Measurements from ENCODE around the gene ZNF438. TPM values are rescaled to one million over a fixed set of nuclear protein-coding genes. Genes with fewer than 3 reads are reported as not detected.

The ZNF438 gene
- total RNA-seq (2014; rRNA removed; shearing (Covaris generic); ENCODE audit: low replicate concordance), result 2.1 and 2.6 TPM in 2 replicates

GRCh38 chr10:31031558-31032257 lies at the start of gene ZNF438:
ZNF438 (minus strand) TSS chr10:31031865; CDS start chr10:30877034, 154,831 bp downstream.
- DNase-seq (ENCODE audit: low read depth), result peak; percentile 96
- in situ Hi-C loops (cut with HindIII; ENCODE audit: low pct_unique_long_range_greater_than_20kb, low sequenced_read_pairs), result no loop called here

GRCh38 chr10:31076610-31076988 lies 44.9 kb upstream of the ZNF438 start:
- DNase-seq (ENCODE audit: low read depth), result no peak

GRCh38 chr10:31075881-31076609 lies 44.4 kb upstream of the ZNF438 start:
- in situ Hi-C loops (cut with HindIII; ENCODE audit: low pct_unique_long_range_greater_than_20kb, low sequenced_read_pairs), result no loop called here
- no peak for DNase-seq (ENCODE audit: low read depth)

More at GRCh38 chr10:31076610-31076988, 44.9 kb upstream of the ZNF438 start:
- in situ Hi-C loops (cut with HindIII; ENCODE audit: low pct_unique_long_range_greater_than_20kb, low sequenced_read_pairs), result no loop called here

GRCh38 chr10:31075434-31075833 lies 43.8 kb upstream of the ZNF438 start:
- in situ Hi-C loops (cut with HindIII; ENCODE audit: low pct_unique_long_range_greater_than_20kb, low sequenced_read_pairs), result no loop called here
- no peak for DNase-seq (ENCODE audit: low read depth)

- no peak for DNase-seq (ENCODE audit: low read depth)
Observed at GRCh38 chr10:31074722-31075086, 43.0 kb upstream of the ZNF438 start.

GRCh38 chr10:31073996-31074721 lies 42.5 kb upstream of the ZNF438 start:
- in situ Hi-C loops (cut with HindIII; ENCODE audit: low pct_unique_long_range_greater_than_20kb, low sequenced_read_pairs), result no loop called here
- DNase-seq (ENCODE audit: low read depth), result no peak

More at GRCh38 chr10:31074722-31075086, 43.0 kb upstream of the ZNF438 start:
- in situ Hi-C loops (cut with HindIII; ENCODE audit: low pct_unique_long_range_greater_than_20kb, low sequenced_read_pairs), result no loop called here

- DNase-seq (ENCODE audit: low read depth), result no peak
- in situ Hi-C loops (cut with HindIII; ENCODE audit: low pct_unique_long_range_greater_than_20kb, low sequenced_read_pairs), result no loop called here
Observed at GRCh38 chr10:31073211-31073610, 41.5 kb upstream of the ZNF438 start.

- in situ Hi-C loops (cut with HindIII; ENCODE audit: low pct_unique_long_range_greater_than_20kb, low sequenced_read_pairs), result no loop called here
- no peak for DNase-seq (ENCODE audit: low read depth)
Observed at GRCh38 chr10:31072451-31072850, 40.8 kb upstream of the ZNF438 start.

GRCh38 chr10:31071232-31072005 lies 39.8 kb upstream of the ZNF438 start:
- in situ Hi-C loops (cut with HindIII; ENCODE audit: low pct_unique_long_range_greater_than_20kb, low sequenced_read_pairs), result no loop called here
- no peak for DNase-seq (ENCODE audit: low read depth)

- in situ Hi-C loops (cut with HindIII; ENCODE audit: low pct_unique_long_range_greater_than_20kb, low sequenced_read_pairs), result no loop called here
- no peak for DNase-seq (ENCODE audit: low read depth)
Observed at GRCh38 chr10:31070691-31071090, 39.0 kb upstream of the ZNF438 start.

GRCh38 chr10:31070025-31070424 lies 38.4 kb upstream of the ZNF438 start:
- no peak for DNase-seq (ENCODE audit: low read depth)
- in situ Hi-C loops (cut with HindIII; ENCODE audit: low pct_unique_long_range_greater_than_20kb, low sequenced_read_pairs), result no loop called here

- in situ Hi-C loops (cut with HindIII; ENCODE audit: low pct_unique_long_range_greater_than_20kb, low sequenced_read_pairs), result no loop called here
Observed at GRCh38 chr10:31069411-31069810, 37.7 kb upstream of the ZNF438 start.

GRCh38 chr10:31064348-31064747 lies 32.7 kb upstream of the ZNF438 start:
- no peak for DNase-seq (ENCODE audit: low read depth)
- in situ Hi-C loops (cut with HindIII; ENCODE audit: low pct_unique_long_range_greater_than_20kb, low sequenced_read_pairs), result no loop called here

More at GRCh38 chr10:31069411-31069810, 37.7 kb upstream of the ZNF438 start:
- DNase-seq (ENCODE audit: low read depth), result no peak

GRCh38 chr10:31063841-31064240 lies 32.2 kb upstream of the ZNF438 start:
- no peak for DNase-seq (ENCODE audit: low read depth)
- in situ Hi-C loops (cut with HindIII; ENCODE audit: low pct_unique_long_range_greater_than_20kb, low sequenced_read_pairs), result no loop called here

GRCh38 chr10:31062856-31063255 lies 31.2 kb upstream of the ZNF438 start:
- in situ Hi-C loops (cut with HindIII; ENCODE audit: low pct_unique_long_range_greater_than_20kb, low sequenced_read_pairs), result no loop called here
- no peak for DNase-seq (ENCODE audit: low read depth)

- DNase-seq (ENCODE audit: low read depth), result no peak
- in situ Hi-C loops (cut with HindIII; ENCODE audit: low pct_unique_long_range_greater_than_20kb, low sequenced_read_pairs), result no loop called here
Observed at GRCh38 chr10:31061941-31062340, 30.3 kb upstream of the ZNF438 start.

- in situ Hi-C loops (cut with HindIII; ENCODE audit: low pct_unique_long_range_greater_than_20kb, low sequenced_read_pairs), result no loop called here
- no peak for DNase-seq (ENCODE audit: low read depth)
Observed at GRCh38 chr10:31058795-31059703, 27.4 kb upstream of the ZNF438 start.
